ENCODE measurements around the gene DYNC1I1. TPM values are rescaled to one million over a fixed set of nuclear protein-coding genes. Genes with fewer than 3 reads are reported as not detected.
A peak's percentile ranks its signal among the peaks of the same experiment; 100 is the strongest.

The DYNC1I1 gene
- total and polyA plus RNA-seq, 5 experiments from 2014 or later = not detected

GRCh38 chr7:96102096-96102811 lies 329.9 kb downstream of the DYNC1I1 start:
- peaks cover 0 to 13% (median 6%) of the 10 kb centered on the region in 9 donors for H3K9me3 Mint-ChIP-seq
- H3K4me3 Mint-ChIP-seq = no peak overlapping the region

GRCh38 chr7:96104984-96105383 lies 332.6 kb downstream of the DYNC1I1 start:
- Mint-ChIP-seq H3K27ac (no peak overlapping the region), H3K36me3 (no peaks in the 10 kb centered on the region), H3K4me1 (no peaks in the 10 kb centered on the region), H3K27me3 (peaks cover 0 to 11% (median 5%) of the 10 kb centered on the region in 5 donors), H3K9me3 (peaks cover 0 to 3% (median 1%) of the 10 kb centered on the region in 9 donors), H3K4me3 (no peak overlapping the region)
- ATAC-seq (no peak), DNase-seq (no peak)
- POLR2A ChIA-PET = no interaction called here

More at GRCh38 chr7:96102096-96102811, 329.9 kb downstream of the DYNC1I1 start:
- peaks cover 0 to 7% (median 3%) of the 10 kb centered on the region in 3 donors for H3K36me3 Mint-ChIP-seq
- no peaks in the 10 kb centered on the region for H3K4me1 Mint-ChIP-seq
- no peak for DNase-seq
- peaks cover 0 to 10% (median 7%) of the 10 kb centered on the region in 5 donors for H3K27me3 Mint-ChIP-seq
- POLR2A ChIA-PET = no interaction called here
- H3K27ac Mint-ChIP-seq = no peak overlapping the region
- ATAC-seq = no peak

GRCh38 chr7:96111405-96111804 lies 339.1 kb downstream of the DYNC1I1 start:
- Mint-ChIP-seq H3K9me3 (peaks cover 0 to 19% (median 2%) of the 10 kb centered on the region in 9 donors), H3K4me1 (no peaks in the 10 kb centered on the region), H3K36me3 (peaks cover 0 to 5% (median 3%) of the 10 kb centered on the region in 3 donors), H3K27me3 (peaks cover 6 to 34% (median 14%) of the 10 kb centered on the region in 5 donors), H3K4me3 (no peak overlapping the region), H3K27ac (no peak overlapping the region)
- DNase-seq (no peak), ATAC-seq (no peak)
- POLR2A ChIA-PET = no interaction called here

- POLR2A ChIA-PET = no interaction called here
- Mint-ChIP-seq H3K4me1 (no peaks in the 10 kb centered on the region), H3K36me3 (peaks cover 0 to 5% (median 3%) of the 10 kb centered on the region in 3 donors), H3K9me3 (peaks cover 0 to 19% (median 2%) of the 10 kb centered on the region in 9 donors), H3K4me3 (no peak overlapping the region), H3K27me3 (peaks cover 6 to 34% (median 14%) of the 10 kb centered on the region in 5 donors), H3K27ac (no peak overlapping the region)
- DNase-seq (no peak), ATAC-seq (no peak)
Measured at GRCh38 chr7:96114190-96114589, 341.8 kb downstream of the DYNC1I1 start.

GRCh38 chr7:96116173-96116572 lies 343.8 kb downstream of the DYNC1I1 start:
- DNase-seq (no peak), ATAC-seq (no peak)
- Mint-ChIP-seq H3K4me3 (no peak overlapping the region), H3K9me3 (peaks cover 0 to 16% (median 0%) of the 10 kb centered on the region in 9 donors), H3K4me1 (no peaks in the 10 kb centered on the region), H3K27ac (no peak overlapping the region), H3K27me3 (peaks cover 1 to 25% (median 11%) of the 10 kb centered on the region in 5 donors), H3K36me3 (peaks cover 5 to 14% (median 9%) of the 10 kb centered on the region in 3 donors)
- POLR2A ChIA-PET = no interaction called here

GRCh38 chr7:96118449-96119001 lies 346.2 kb downstream of the DYNC1I1 start:
- peaks cover 0 to 10% (median 0%) of the 10 kb centered on the region in 5 donors for H3K27me3 Mint-ChIP-seq
- ATAC-seq = no peak
- H3K9me3 Mint-ChIP-seq = no peaks in the 10 kb centered on the region
- H3K4me3 Mint-ChIP-seq = peak overlapping the region in 1 of 10 donors; percentile 30
- peaks cover 0 to 25% (median 13%) of the 10 kb centered on the region in 3 donors for H3K36me3 Mint-ChIP-seq
- no peak overlapping the region for H3K27ac Mint-ChIP-seq
- no peak for DNase-seq
- POLR2A ChIA-PET = no interaction called here
- no peaks in the 10 kb centered on the region for H3K4me1 Mint-ChIP-seq

GRCh38 chr7:96120445-96121225 lies 348.3 kb downstream of the DYNC1I1 start:
- no peak overlapping the region for H3K4me3 Mint-ChIP-seq
- no peak overlapping the region for H3K27ac Mint-ChIP-seq
- H3K4me1 Mint-ChIP-seq = no peaks in the 10 kb centered on the region
- DNase-seq = no peak
- H3K9me3 Mint-ChIP-seq = no peaks in the 10 kb centered on the region
- H3K27me3 Mint-ChIP-seq = peaks cover 0 to under 1% (median 0%) of the 10 kb centered on the region in 5 donors
- peaks cover 0 to 25% (median 13%) of the 10 kb centered on the region in 3 donors for H3K36me3 Mint-ChIP-seq
- POLR2A ChIA-PET = no interaction called here
- ATAC-seq = no peak

- Mint-ChIP-seq H3K36me3 (peaks cover 0 to 25% (median 13%) of the 10 kb centered on the region in 3 donors), H3K4me1 (no peaks in the 10 kb centered on the region), H3K4me3 (no peak overlapping the region), H3K27ac (no peak overlapping the region), H3K9me3 (no peaks in the 10 kb centered on the region), H3K27me3 (no peaks in the 10 kb centered on the region)
- ATAC-seq (no peak), DNase-seq (no peak)
- POLR2A ChIA-PET = no interaction called here
Measured at GRCh38 chr7:96121752-96122151, 349.4 kb downstream of the DYNC1I1 start.

- Mint-ChIP-seq H3K4me3 (no peak overlapping the region), H3K27ac (no peak overlapping the region), H3K9me3 (no peaks in the 10 kb centered on the region), H3K4me1 (no peaks in the 10 kb centered on the region), H3K36me3 (peaks cover 0 to 25% (median 16%) of the 10 kb centered on the region in 3 donors), H3K27me3 (no peaks in the 10 kb centered on the region)
- DNase-seq (no peak), ATAC-seq (no peak)
- POLR2A ChIA-PET = no interaction called here
Measured at GRCh38 chr7:96122746-96123145, 350.4 kb downstream of the DYNC1I1 start.

GRCh38 chr7:96126382-96126781 lies 354.0 kb downstream of the DYNC1I1 start:
- ATAC-seq (no peak), DNase-seq (no peak)
- Mint-ChIP-seq H3K27me3 (no peaks in the 10 kb centered on the region), H3K36me3 (peaks cover 4 to 20% (median 17%) of the 10 kb centered on the region in 3 donors), H3K4me3 (no peak overlapping the region), H3K4me1 (peaks cover 0 to 2% (median 0%) of the 10 kb centered on the region in 4 donors), H3K9me3 (no peaks in the 10 kb centered on the region), H3K27ac (no peak overlapping the region)
- POLR2A ChIA-PET = no interaction called here

- no peak overlapping the region for H3K27ac Mint-ChIP-seq
- no peak overlapping the region for H3K4me3 Mint-ChIP-seq
- ATAC-seq = no peak
- no peaks in the 10 kb centered on the region for H3K27me3 Mint-ChIP-seq
- DNase-seq = no peak
- H3K36me3 Mint-ChIP-seq = peaks cover 4 to 19% (median 15%) of the 10 kb centered on the region in 3 donors
- POLR2A ChIA-PET = no interaction called here
- peaks cover 0 to 2% (median 0%) of the 10 kb centered on the region in 4 donors for H3K4me1 Mint-ChIP-seq
- no peaks in the 10 kb centered on the region for H3K9me3 Mint-ChIP-seq
Measured at GRCh38 chr7:96127746-96128145, 355.4 kb downstream of the DYNC1I1 start.

GRCh38 chr7:96131525-96131924 lies 359.2 kb downstream of the DYNC1I1 start:
- no peak for ATAC-seq
- no peak overlapping the region for H3K27ac Mint-ChIP-seq
- no peak for DNase-seq
- H3K9me3 Mint-ChIP-seq = no peaks in the 10 kb centered on the region
- POLR2A ChIA-PET = no interaction called here
- no peaks in the 10 kb centered on the region for H3K27me3 Mint-ChIP-seq
- H3K4me3 Mint-ChIP-seq = no peak overlapping the region
- peaks cover 0 to 2% (median 0%) of the 10 kb centered on the region in 4 donors for H3K4me1 Mint-ChIP-seq
- peaks cover 7 to 35% (median 23%) of the 10 kb centered on the region in 3 donors for H3K36me3 Mint-ChIP-seq

GRCh38 chr7:96135241-96135640 lies 362.9 kb downstream of the DYNC1I1 start:
- DNase-seq (no peak), ATAC-seq (no peak)
- POLR2A ChIA-PET = no interaction called here
- no peaks in the 10 kb centered on the region for H3K4me1 Mint-ChIP-seq
- no peaks in the 10 kb centered on the region for H3K9me3 Mint-ChIP-seq
- no peak overlapping the region for H3K27ac Mint-ChIP-seq
- H3K27me3 Mint-ChIP-seq = no peaks in the 10 kb centered on the region
- H3K4me3 Mint-ChIP-seq = no peak overlapping the region
- peaks cover 3 to 43% (median 21%) of the 10 kb centered on the region in 3 donors for H3K36me3 Mint-ChIP-seq

Measured in naive thymus-derived CD8-positive, alpha-beta T cell (primary cell).